IPS-15b (cell line): Measurements from ENCODE around the gene SLC25A48.
A peak's percentile ranks its signal among the peaks of the same experiment; 100 is the strongest.

ENCODE experiments used
- H3K27me3 ChIP-seq: one replicate; pipeline ENCODE4 v1.6.1; 2013; ENCODE audit warnings: low read length; ENCODE audit not compliant: control insufficient read depth, insufficient read depth
- H3K36me3 ChIP-seq: one replicate; pipeline ENCODE4 v1.6.1; 2013; ENCODE audit warnings: low read length; ENCODE audit not compliant: control insufficient read depth, insufficient read depth
- H3K4me1 ChIP-seq: one replicate; pipeline ENCODE4 v1.6.1; 2013; ENCODE audit warnings: mild to moderate bottlenecking, low read length; ENCODE audit not compliant: control insufficient read depth, insufficient read depth
- H3K4me3 ChIP-seq: one replicate; pipeline ENCODE4 v1.5.1; 2013; ENCODE audit warnings: low read depth, low read length
- H3K9ac ChIP-seq: one replicate; pipeline ENCODE4 v1.6.1; 2013; ENCODE audit warnings: low read depth, mild to moderate bottlenecking, low read length
- H3K9me3 ChIP-seq: one replicate; pipeline ENCODE4 v1.6.1; 2013; ENCODE audit warnings: mild to moderate bottlenecking, low read length; ENCODE audit not compliant: control insufficient read depth, insufficient read depth

SLC25A48 gene

GRCh38 chr5:135878156-135878620 is 43.7 kb downstream of the SLC25A48 start:
- H3K36me3 ChIP-seq, result no peaks in the 10 kb centered on the region
- peaks cover 7% of the 10 kb centered on the region for H3K4me1 ChIP-seq
- no peaks in the 10 kb centered on the region for H3K27me3 ChIP-seq
- no peak overlapping the region for H3K9ac ChIP-seq
- no peak overlapping the region for H3K4me3 ChIP-seq
- no peaks in the 10 kb centered on the region for H3K9me3 ChIP-seq

GRCh38 chr5:135879591-135879990 is 45.1 kb downstream of the SLC25A48 start:
- Histone ChIP-seq H3K4me3 (no peak overlapping the region), H3K27me3 (no peaks in the 10 kb centered on the region), H3K4me1 (peaks cover 8% of the 10 kb centered on the region), H3K9ac (no peak overlapping the region), H3K9me3 (no peaks in the 10 kb centered on the region), H3K36me3 (no peaks in the 10 kb centered on the region)

GRCh38 chr5:135880278-135880677 is 45.8 kb downstream of the SLC25A48 start:
- H3K4me3 ChIP-seq, result no peak overlapping the region
- H3K9me3 ChIP-seq, result no peaks in the 10 kb centered on the region
- no peaks in the 10 kb centered on the region for H3K27me3 ChIP-seq
- H3K4me1 ChIP-seq, result peaks cover 8% of the 10 kb centered on the region
- no peak overlapping the region for H3K9ac ChIP-seq
- H3K36me3 ChIP-seq, result no peaks in the 10 kb centered on the region

- Histone ChIP-seq H3K9ac (no peak overlapping the region), H3K4me1 (peaks cover 8% of the 10 kb centered on the region), H3K27me3 (no peaks in the 10 kb centered on the region), H3K36me3 (no peaks in the 10 kb centered on the region), H3K4me3 (no peak overlapping the region), H3K9me3 (no peaks in the 10 kb centered on the region)
Observed at GRCh38 chr5:135880801-135881200, 46.3 kb downstream of the SLC25A48 start.

GRCh38 chr5:135881244-135881643 is 46.8 kb downstream of the SLC25A48 start:
- Histone ChIP-seq H3K4me3 (no peak overlapping the region), H3K36me3 (no peaks in the 10 kb centered on the region), H3K9me3 (no peaks in the 10 kb centered on the region), H3K4me1 (peaks cover 8% of the 10 kb centered on the region), H3K27me3 (no peaks in the 10 kb centered on the region), H3K9ac (no peak overlapping the region)

- Histone ChIP-seq H3K27me3 (no peaks in the 10 kb centered on the region), H3K36me3 (no peaks in the 10 kb centered on the region), H3K9ac (no peak overlapping the region), H3K4me1 (peaks cover 8% of the 10 kb centered on the region), H3K4me3 (no peak overlapping the region), H3K9me3 (no peaks in the 10 kb centered on the region)
Observed at GRCh38 chr5:135881819-135882218, 47.4 kb downstream of the SLC25A48 start.

- Histone ChIP-seq H3K27me3 (peaks cover 6% of the 10 kb centered on the region), H3K9me3 (no peaks in the 10 kb centered on the region), H3K9ac (no peak overlapping the region), H3K4me1 (peaks cover 11% of the 10 kb centered on the region), H3K4me3 (no peak overlapping the region), H3K36me3 (no peaks in the 10 kb centered on the region)
Observed at GRCh38 chr5:135883026-135883425, 48.6 kb downstream of the SLC25A48 start.

GRCh38 chr5:135883441-135883840 is 49.0 kb downstream of the SLC25A48 start:
- H3K4me1 ChIP-seq, result peaks cover 12% of the 10 kb centered on the region
- H3K36me3 ChIP-seq, result no peaks in the 10 kb centered on the region
- H3K9ac ChIP-seq, result no peak overlapping the region
- H3K9me3 ChIP-seq, result no peaks in the 10 kb centered on the region
- H3K27me3 ChIP-seq, result peaks cover 10% of the 10 kb centered on the region
- no peak overlapping the region for H3K4me3 ChIP-seq

GRCh38 chr5:135885031-135885430 is 50.6 kb downstream of the SLC25A48 start:
- no peak overlapping the region for H3K4me3 ChIP-seq
- H3K9me3 ChIP-seq, result no peaks in the 10 kb centered on the region
- peaks cover 12% of the 10 kb centered on the region for H3K4me1 ChIP-seq
- H3K9ac ChIP-seq, result no peak overlapping the region
- no peaks in the 10 kb centered on the region for H3K36me3 ChIP-seq
- H3K27me3 ChIP-seq, result peaks cover 18% of the 10 kb centered on the region

GRCh38 chr5:135886136-135886535 is 51.7 kb downstream of the SLC25A48 start:
- H3K27me3 ChIP-seq, result peaks cover 18% of the 10 kb centered on the region
- H3K4me3 ChIP-seq, result no peak overlapping the region
- H3K36me3 ChIP-seq, result no peaks in the 10 kb centered on the region
- no peak overlapping the region for H3K9ac ChIP-seq
- H3K4me1 ChIP-seq, result peaks cover 7% of the 10 kb centered on the region
- H3K9me3 ChIP-seq, result no peaks in the 10 kb centered on the region

GRCh38 chr5:135887447-135887864 is 53.0 kb downstream of the SLC25A48 start:
- H3K4me3 ChIP-seq, result peak overlapping the region; percentile 35
- H3K9ac ChIP-seq, result no peak overlapping the region
- no peaks in the 10 kb centered on the region for H3K9me3 ChIP-seq
- H3K36me3 ChIP-seq, result no peaks in the 10 kb centered on the region
- H3K4me1 ChIP-seq, result peaks cover 7% of the 10 kb centered on the region
- peaks cover 18% of the 10 kb centered on the region for H3K27me3 ChIP-seq

- no peaks in the 10 kb centered on the region for H3K36me3 ChIP-seq
- H3K27me3 ChIP-seq, result peaks cover 18% of the 10 kb centered on the region
- no peak overlapping the region for H3K4me3 ChIP-seq
- peaks cover 6% of the 10 kb centered on the region for H3K4me1 ChIP-seq
- H3K9me3 ChIP-seq, result no peaks in the 10 kb centered on the region
- H3K9ac ChIP-seq, result no peak overlapping the region
Observed at GRCh38 chr5:135887881-135888614, 53.6 kb downstream of the SLC25A48 start.
